Mesothelial cell of epicardium (in vitro differentiated cells): Measurements from ENCODE around the gene CCL2. TPM values are rescaled to one million over a fixed set of nuclear protein-coding genes. Genes with fewer than 3 reads are reported as not detected.

Source experiments
- DNase-seq, 2 experiments: peaks; one replicate each; pipeline ENCODE4 v3.0.0; 2021; ENCODE audit warnings: low spot score in 2 of 2; ENCODE audit not compliant: unreplicated experiment in 2 of 2
- H3K27ac Mint-ChIP-seq: 2 replicates; pipeline ENCODE4 v1.8.0; 2021; ENCODE audit warnings: mixed read lengths
- H3K27me3 Mint-ChIP-seq: 2 replicates; pipeline ENCODE4 v1.8.0; 2021; ENCODE audit warnings: low read depth, mixed read lengths
- H3K36me3 Mint-ChIP-seq: 2 replicates; pipeline ENCODE4 v1.8.0; 2021; ENCODE audit warnings: mixed read lengths
- H3K4me1 Mint-ChIP-seq: 2 replicates; pipeline ENCODE4 v1.8.0; 2021; ENCODE audit warnings: mixed read lengths
- H3K4me3 Mint-ChIP-seq: 2 replicates; pipeline ENCODE4 v1.8.0; 2021; ENCODE audit warnings: mild to moderate bottlenecking, moderate library complexity, mixed read lengths
- H3K9me3 Mint-ChIP-seq: 2 replicates; pipeline ENCODE4 v1.8.0; 2021; ENCODE audit warnings: mixed read lengths
- total RNA-seq: library from RNA; stranded (reverse); gene quantifications from 3 replicates; pipeline ENCODE4 v1.2.1, GENCODE V29; 2021
- TF ChIP-seq, protein P1 (sequence below): fragments of 200-600 bp; sonication (generic); IDR thresholded peaks from one replicate; pipeline ENCODE4 v1.5.0; 2021; ENCODE audit warnings: antibody characterized with exemption; ENCODE audit not compliant: unreplicated experiment

Gene CCL2
- total RNA-seq, 1 donor from 2014 or later: 53.5 TPM

DNA sequence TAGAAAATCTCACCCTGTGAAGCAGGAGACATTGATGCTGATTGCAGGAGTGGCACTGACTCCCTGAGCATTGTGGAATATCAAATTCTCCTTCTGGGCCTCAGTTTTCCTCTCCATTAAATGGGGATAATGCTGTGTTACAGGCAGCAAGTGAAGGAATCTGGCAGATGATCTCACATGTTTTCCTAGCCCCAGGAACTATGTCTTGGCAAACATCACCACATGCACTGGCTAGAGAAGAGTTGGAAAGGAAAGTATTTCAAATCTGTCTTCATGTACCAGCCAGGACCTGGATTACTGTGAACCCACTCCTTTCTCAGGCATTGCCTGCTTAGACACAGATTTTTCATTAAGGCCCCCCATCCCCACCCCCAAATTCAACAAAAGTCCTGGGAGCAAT, 50.5 kb downstream of the CCL2 start:
- no peaks in the 10 kb centered on the region for H3K36me3 Mint-ChIP-seq
- H3K9me3 Mint-ChIP-seq: no peaks in the 10 kb centered on the region
- no peak overlapping the region for H3K27ac Mint-ChIP-seq
- H3K4me3 Mint-ChIP-seq: no peak overlapping the region
- TF ChIP-seq, protein P1, sequence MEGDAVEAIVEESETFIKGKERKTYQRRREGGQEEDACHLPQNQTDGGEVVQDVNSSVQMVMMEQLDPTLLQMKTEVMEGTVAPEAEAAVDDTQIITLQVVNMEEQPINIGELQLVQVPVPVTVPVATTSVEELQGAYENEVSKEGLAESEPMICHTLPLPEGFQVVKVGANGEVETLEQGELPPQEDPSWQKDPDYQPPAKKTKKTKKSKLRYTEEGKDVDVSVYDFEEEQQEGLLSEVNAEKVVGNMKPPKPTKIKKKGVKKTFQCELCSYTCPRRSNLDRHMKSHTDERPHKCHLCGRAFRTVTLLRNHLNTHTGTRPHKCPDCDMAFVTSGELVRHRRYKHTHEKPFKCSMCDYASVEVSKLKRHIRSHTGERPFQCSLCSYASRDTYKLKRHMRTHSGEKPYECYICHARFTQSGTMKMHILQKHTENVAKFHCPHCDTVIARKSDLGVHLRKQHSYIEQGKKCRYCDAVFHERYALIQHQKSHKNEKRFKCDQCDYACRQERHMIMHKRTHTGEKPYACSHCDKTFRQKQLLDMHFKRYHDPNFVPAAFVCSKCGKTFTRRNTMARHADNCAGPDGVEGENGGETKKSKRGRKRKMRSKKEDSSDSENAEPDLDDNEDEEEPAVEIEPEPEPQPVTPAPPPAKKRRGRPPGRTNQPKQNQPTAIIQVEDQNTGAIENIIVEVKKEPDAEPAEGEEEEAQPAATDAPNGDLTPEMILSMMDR: no peak
- H3K4me1 Mint-ChIP-seq: no peaks in the 10 kb centered on the region
- H3K27me3 Mint-ChIP-seq: peaks cover 24% of the 10 kb centered on the region
- DNase-seq: no peak

DNA sequence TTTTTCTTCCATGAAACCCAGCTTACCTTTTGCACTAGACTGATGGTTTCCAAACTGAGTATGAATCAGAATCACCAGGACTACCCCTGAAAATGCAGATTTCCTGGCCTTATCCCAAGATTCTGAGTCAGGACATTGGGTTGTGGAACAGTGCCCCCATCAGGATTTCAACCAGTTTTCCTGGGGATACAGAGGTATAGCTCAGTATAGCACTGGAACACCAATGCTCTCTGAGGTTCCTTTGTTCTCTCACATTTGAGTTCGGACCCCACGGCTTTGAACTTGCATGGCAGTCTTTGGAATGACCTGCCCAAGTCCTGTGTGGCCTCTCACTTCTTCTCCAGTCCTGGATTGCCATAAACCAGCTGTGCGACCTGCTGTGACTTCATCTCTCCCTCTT, 51.4 kb downstream of the CCL2 start:
- H3K27me3 Mint-ChIP-seq: peaks cover 28% of the 10 kb centered on the region
- H3K4me3 Mint-ChIP-seq: no peak overlapping the region
- no peaks in the 10 kb centered on the region for H3K36me3 Mint-ChIP-seq
- no peaks in the 10 kb centered on the region for H3K9me3 Mint-ChIP-seq
- TF ChIP-seq, protein P1: no peak
- no peaks in the 10 kb centered on the region for H3K4me1 Mint-ChIP-seq
- no peak overlapping the region for H3K27ac Mint-ChIP-seq
- no peak for DNase-seq

Other genes with a start within 250 kb of the CCL2 start
- not detected in 3 replicates for gene CCL7, start 14.9 kb downstream of the CCL2 start, total RNA-seq
- not detected in 3 replicates for gene CCL11, start 30.5 kb downstream of the CCL2 start, total RNA-seq
- not detected in 3 replicates for gene CCL8, start 64.2 kb downstream of the CCL2 start, total RNA-seq
- not detected in 3 replicates for gene CCL13, start 101.2 kb downstream of the CCL2 start, total RNA-seq
- not detected in 3 replicates for gene CCL1, start 107.9 kb downstream of the CCL2 start, total RNA-seq